Duodenal mucosa (tissue), 2 donors: ENCODE measurements around the gene CYB5RL.
"Not testable (repeated sequence)": the region's sequence is repeated elsewhere in the genome, so short reads cannot be mapped to it uniquely, and the experiment has no call there.

Experiments
- H3K27ac ChIP-seq: one replicate; pipeline ENCODE4 v1.7.0; 2013; ENCODE audit warnings: low read depth, low read length
- H3K27me3 ChIP-seq, 2 donors: one replicate each; pipeline ENCODE4 v1.7.0; 2013; ENCODE audit warnings: low read length in 2 of 2, control low read depth in 1 of 2; ENCODE audit not compliant: insufficient read depth in 2 of 2, control insufficient read depth in 1 of 2
- H3K36me3 ChIP-seq, 2 donors: one replicate each; pipeline ENCODE4 v1.7.0; 2013; ENCODE audit warnings: low read length in 2 of 2, control low read depth in 1 of 2; ENCODE audit not compliant: insufficient read depth in 2 of 2, control insufficient read depth in 1 of 2
- H3K4me1 ChIP-seq, 2 donors: one replicate each; pipeline ENCODE4 v1.7.0; 2013; ENCODE audit warnings: low read length in 2 of 2, control low read depth in 1 of 2; ENCODE audit not compliant: insufficient read depth in 2 of 2, control insufficient read depth in 1 of 2
- H3K4me3 ChIP-seq, 2 donors: one replicate each; pipeline ENCODE4 v1.7.0; 2013; ENCODE audit warnings: low read length in 2 of 2, low read depth in 1 of 2
- H3K9ac ChIP-seq, 2 donors: one replicate each; pipeline ENCODE4 v1.7.0; 2013; ENCODE audit warnings: low read length in 2 of 2, low read depth in 1 of 2
- H3K9me3 ChIP-seq, 2 donors: one replicate each; pipeline ENCODE4 v1.7.0; 2013; ENCODE audit warnings: low read length in 2 of 2, control low read depth in 1 of 2; ENCODE audit not compliant: control insufficient read depth in 1 of 2

Gene CYB5RL

GRCh38 chr1:54219688-54220003, 19.8 kb upstream of the CYB5RL start:
- Histone ChIP-seq H3K36me3 (peaks cover 32 to 50% of the 10 kb centered on the region in 2 donors), H3K9me3 (no peaks in the 10 kb centered on the region), H3K4me1 (peaks cover 17 to 30% of the 10 kb centered on the region in 2 donors), H3K4me3 (no peak overlapping the region), H3K9ac (no peak overlapping the region), H3K27ac (no peak overlapping the region), H3K27me3 (no peaks in the 10 kb centered on the region)

DNA sequence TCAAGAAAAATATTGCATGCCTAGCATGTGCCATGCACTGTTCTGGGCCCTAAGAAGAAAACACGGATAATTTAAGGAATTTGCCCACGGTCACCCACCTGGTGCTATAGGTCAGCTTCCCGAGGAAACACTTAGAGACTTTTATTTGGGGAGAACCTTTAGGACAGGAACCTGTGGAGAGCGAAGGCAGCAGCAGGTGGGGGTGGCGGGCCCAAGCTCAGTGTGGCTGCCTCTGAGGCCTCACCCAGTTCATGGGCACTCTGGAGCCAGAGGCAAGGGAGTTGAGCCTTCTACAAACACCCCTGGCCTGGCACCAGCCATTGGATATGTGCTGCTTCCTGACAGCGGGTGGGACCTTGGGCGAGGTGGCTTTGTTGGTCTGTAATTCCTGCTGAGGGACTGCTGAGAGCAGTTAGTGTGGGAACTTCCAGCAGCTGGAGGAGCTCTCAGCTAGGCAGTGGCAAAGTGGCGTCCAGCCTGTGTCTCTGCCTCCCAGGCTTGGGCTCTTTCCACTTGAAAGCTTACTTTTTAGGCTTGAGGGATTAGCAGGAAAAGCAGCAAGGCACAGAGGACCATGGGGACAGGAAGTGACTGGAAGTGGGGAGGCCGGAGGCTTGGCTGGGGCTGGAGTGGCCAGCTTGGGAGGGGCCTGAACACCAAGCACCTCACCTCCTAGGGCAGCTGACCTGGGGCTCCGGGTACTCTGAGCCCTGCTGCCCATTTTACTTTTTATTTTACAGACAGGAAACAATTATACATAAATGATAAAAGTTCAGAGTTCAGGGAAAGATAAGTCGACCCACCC, 19.3 kb upstream of the CYB5RL start:
- no peak overlapping the region for H3K27ac ChIP-seq
- H3K36me3 ChIP-seq = peaks cover 37 to 56% of the 10 kb centered on the region in 2 donors
- no peaks in the 10 kb centered on the region for H3K27me3 ChIP-seq
- no peak overlapping the region for H3K9ac ChIP-seq
- H3K4me3 ChIP-seq = no peak overlapping the region
- no peaks in the 10 kb centered on the region for H3K9me3 ChIP-seq
- H3K4me1 ChIP-seq = peaks cover 17 to 30% of the 10 kb centered on the region in 2 donors

DNA sequence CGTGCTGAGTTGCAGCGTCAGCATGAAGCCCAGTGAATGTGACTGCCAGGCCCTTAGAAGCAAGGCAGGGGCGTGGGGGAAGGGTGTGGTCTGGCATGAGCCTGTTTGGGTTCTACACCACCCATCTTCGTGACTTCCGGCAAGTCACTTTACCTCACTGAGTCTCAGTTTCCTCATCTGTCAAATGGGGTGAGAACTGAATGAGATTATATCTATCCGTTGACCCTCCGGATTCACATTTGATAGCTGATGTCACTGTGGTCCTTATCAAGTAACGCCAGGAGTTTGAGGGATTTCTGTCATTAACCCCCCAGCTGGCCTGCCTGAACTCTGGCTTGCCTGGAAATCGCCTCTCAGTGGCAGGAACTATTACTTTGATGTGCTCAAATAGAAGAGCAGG, 15.7 kb upstream of the CYB5RL start:
- Histone ChIP-seq H3K27ac (no peak overlapping the region), H3K9ac (no peak overlapping the region), H3K9me3 (no peaks in the 10 kb centered on the region), H3K4me3 (no peak overlapping the region), H3K27me3 (no peaks in the 10 kb centered on the region), H3K4me1 (peaks cover 17 to 19% of the 10 kb centered on the region in 2 donors), H3K36me3 (peaks cover 62 to 83% of the 10 kb centered on the region in 2 donors)

- Histone ChIP-seq H3K9me3 (no peaks in the 10 kb centered on the region), H3K4me1 (no peaks in the 10 kb centered on the region), H3K36me3 (peaks cover 72 to 93% of the 10 kb centered on the region in 2 donors), H3K27me3 (no peaks in the 10 kb centered on the region), H3K27ac (no peak overlapping the region), H3K9ac (no peak overlapping the region), H3K4me3 (no peak overlapping the region)
Observed at GRCh38 chr1:54212872-54213271, 13.0 kb upstream of the CYB5RL start.

DNA sequence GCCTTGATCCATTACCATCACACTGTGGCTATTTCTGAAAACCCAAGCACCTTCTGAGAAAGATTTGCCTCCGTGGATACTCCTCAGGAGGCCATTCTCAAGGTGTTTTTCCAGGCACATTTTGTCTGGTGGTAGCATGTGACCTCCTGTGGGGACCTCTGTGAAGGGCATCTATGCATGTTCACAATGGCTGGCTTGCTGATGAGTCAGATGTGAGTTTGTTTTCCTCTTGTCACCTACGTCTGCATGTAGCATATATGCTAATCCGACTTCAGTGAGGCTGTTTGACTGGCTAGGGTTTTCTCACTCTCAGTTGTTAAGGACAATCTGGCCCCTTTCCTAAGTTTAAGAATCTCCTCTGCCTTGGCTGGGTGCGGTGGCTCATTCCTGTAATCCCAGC, 8.1 kb upstream of the CYB5RL start:
- H3K9ac ChIP-seq, H3K27me3 ChIP-seq, H3K4me1 ChIP-seq, H3K9me3 ChIP-seq, H3K27ac ChIP-seq, H3K4me3 ChIP-seq: not testable (repeated sequence)
- peaks cover 52 to 69% of the 10 kb centered on the region in 2 donors for H3K36me3 ChIP-seq

DNA sequence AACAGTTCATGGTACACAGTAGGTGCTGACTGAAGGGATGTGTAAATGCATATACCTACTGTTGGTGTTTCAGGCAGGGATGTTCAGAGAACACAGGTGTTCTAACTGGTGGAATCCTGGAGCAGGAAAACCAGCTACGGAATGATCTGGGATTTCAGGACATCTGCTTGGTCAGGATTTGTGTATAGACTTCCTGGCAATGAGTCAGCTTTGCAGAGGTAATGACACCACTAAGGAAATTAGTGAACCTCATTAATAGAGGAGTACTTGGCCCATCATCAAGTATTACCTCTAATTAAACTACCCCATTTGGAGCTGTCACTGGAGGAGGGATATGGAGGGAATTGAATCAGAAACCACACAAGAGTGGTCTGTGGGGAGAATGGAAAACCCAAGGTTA, 7.5 kb upstream of the CYB5RL start:
- Histone ChIP-seq H3K9me3 (no peaks in the 10 kb centered on the region), H3K27ac (no peak overlapping the region), H3K36me3 (peaks cover 46 to 63% of the 10 kb centered on the region in 2 donors), H3K9ac (no peak overlapping the region), H3K27me3 (no peaks in the 10 kb centered on the region), H3K4me3 (no peak overlapping the region), H3K4me1 (no peaks in the 10 kb centered on the region)

- Histone ChIP-seq H3K9ac (no peak overlapping the region), H3K4me3 (no peak overlapping the region), H3K9me3 (no peaks in the 10 kb centered on the region), H3K27me3 (no peaks in the 10 kb centered on the region), H3K36me3 (peaks cover 22 to 36% of the 10 kb centered on the region in 2 donors), H3K4me1 (peaks cover 14 to 16% of the 10 kb centered on the region in 2 donors), H3K27ac (no peak overlapping the region)
Observed at GRCh38 chr1:54204199-54204598, 4.4 kb upstream of the CYB5RL start.

DNA sequence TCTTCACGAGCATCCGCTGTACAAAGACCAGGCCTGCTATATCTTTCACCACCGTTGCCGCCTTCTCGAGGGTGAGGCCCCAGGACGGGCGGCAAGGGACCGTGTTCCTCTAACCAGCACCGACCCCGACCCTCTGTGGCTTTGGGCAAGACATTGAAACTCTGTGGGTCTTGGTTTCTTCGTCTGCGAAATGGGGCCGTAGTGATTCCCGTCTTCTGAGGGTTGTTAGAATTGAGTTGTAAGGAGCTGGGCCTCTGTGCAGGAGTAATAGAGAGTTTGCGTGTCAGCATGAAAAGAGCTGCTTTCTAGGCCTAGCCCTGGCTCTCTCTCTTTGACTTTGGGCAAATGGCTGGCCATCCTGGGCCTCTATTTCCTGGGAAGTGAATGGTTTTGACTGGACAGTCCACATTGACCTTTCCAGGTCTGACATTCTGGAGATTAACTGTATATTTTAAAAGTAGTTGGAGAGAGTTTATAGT, 728 bp upstream of the CYB5RL start:
- peaks cover 18 to 20% of the 10 kb centered on the region in 2 donors for H3K4me1 ChIP-seq
- H3K36me3 ChIP-seq = peaks cover 3 to 15% of the 10 kb centered on the region in 2 donors
- H3K9ac ChIP-seq = peak overlapping the region; percentile 86 to 87
- no peaks in the 10 kb centered on the region for H3K27me3 ChIP-seq
- no peak overlapping the region for H3K27ac ChIP-seq
- H3K9me3 ChIP-seq = no peaks in the 10 kb centered on the region
- peak overlapping the region; percentile 84 to 96 for H3K4me3 ChIP-seq

DNA sequence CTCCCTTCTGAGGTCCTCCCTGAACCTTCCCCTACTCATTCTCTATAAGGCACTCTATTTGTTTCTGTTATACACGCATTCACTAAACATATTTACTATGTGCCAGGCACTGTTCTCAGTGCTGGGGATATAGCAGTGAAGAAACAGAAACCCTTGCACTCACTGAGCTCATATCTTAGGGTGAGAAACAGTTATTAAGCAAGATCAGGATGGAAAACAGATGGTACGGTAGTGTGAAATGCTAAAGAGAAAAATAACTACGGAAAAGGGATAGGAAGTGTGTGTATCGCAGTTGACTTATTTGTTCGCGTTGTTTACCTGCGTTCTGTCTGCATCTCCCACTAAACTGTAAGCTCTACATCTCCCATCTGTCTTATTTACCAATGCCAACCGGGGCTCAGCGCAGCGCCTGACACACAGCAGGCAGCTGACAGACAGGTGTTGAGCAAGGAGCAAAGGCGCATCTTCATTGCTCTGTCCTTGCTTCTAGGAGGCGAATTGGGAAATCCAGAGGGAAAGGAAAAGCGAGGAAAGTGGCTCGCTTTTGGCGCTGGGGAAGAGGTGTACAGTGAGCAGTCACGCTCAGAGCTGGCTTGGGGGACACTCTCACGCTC, 572 bp downstream of the CYB5RL start:
- H3K27me3 ChIP-seq = no peaks in the 10 kb centered on the region

GRCh38 chr1:54193453-54193852, 6.4 kb downstream of the CYB5RL start:
- Histone ChIP-seq H3K4me1 (no peaks in the 10 kb centered on the region), H3K9ac (no peak overlapping the region), H3K27me3 (no peaks in the 10 kb centered on the region), H3K27ac (no peak overlapping the region), H3K4me3 (no peak overlapping the region), H3K36me3 (peaks cover 3 to 43% of the 10 kb centered on the region in 2 donors), H3K9me3 (no peaks in the 10 kb centered on the region)

More for the DNA sequence above, 572 bp downstream of the CYB5RL start:
- peaks cover 18 to 20% of the 10 kb centered on the region in 2 donors for H3K4me1 ChIP-seq
- no peaks in the 10 kb centered on the region for H3K9me3 ChIP-seq
- peak overlapping the region; percentile 84 to 96 for H3K4me3 ChIP-seq
- no peak overlapping the region for H3K27ac ChIP-seq
- H3K36me3 ChIP-seq = peaks cover 3 to 16% of the 10 kb centered on the region in 2 donors
- H3K9ac ChIP-seq = peak overlapping the region; percentile 69 to 87
